HG02970 (cell line): ENCODE data around the gene SPON1.

Experiments
- ATAC-seq: cut with Tn5 transposase; IDR thresholded peaks from one replicate; pipeline ENCODE4 v1.9.1; 2021; ENCODE audit warnings: mild to moderate bottlenecking, moderate library complexity, moderate number of reproducible peaks; ENCODE audit not compliant: unreplicated experiment, low FRiP score

SPON1 gene

DNA sequence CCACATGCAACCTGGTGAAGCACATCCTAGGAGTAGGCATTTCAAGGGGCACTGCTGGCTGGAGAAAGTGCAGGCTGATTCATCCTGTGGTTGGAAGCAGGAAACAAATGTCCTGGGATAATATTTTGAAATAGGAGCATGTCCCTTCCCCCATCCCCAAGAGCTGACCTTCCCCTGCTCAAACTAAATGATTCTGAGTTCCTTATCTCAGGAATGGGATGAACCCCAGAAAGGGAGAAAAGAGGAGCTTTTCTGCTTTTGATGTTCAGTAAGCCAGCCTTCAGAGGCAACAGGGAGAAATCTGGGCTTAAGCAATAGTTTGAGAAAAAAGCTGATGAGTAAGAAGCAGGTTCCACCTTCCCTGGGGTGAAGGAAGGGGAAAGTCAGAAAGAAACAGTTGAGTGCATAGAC, 19.5 kb upstream of the SPON1 start:
- ATAC-seq = no peak

DNA sequence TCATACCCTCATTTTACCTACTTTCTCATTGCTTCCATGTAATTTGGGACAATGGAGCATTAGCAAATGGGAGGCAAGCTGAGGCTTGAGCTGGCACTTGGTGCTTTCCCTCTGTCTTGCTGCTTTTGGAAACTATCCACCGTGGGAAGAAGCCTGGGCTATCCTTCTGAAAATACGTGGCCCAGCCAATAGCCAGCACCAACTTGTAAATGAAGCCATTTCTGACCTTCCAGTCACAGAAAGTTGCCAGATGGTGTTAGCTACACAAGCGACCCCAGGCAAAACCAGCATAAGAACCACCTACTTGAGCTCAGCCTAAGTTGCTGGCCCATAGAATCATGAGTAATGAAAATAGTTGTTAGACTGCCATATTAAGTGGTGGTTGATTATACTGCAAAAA, 18.5 kb upstream of the SPON1 start:
- no peak for ATAC-seq

DNA sequence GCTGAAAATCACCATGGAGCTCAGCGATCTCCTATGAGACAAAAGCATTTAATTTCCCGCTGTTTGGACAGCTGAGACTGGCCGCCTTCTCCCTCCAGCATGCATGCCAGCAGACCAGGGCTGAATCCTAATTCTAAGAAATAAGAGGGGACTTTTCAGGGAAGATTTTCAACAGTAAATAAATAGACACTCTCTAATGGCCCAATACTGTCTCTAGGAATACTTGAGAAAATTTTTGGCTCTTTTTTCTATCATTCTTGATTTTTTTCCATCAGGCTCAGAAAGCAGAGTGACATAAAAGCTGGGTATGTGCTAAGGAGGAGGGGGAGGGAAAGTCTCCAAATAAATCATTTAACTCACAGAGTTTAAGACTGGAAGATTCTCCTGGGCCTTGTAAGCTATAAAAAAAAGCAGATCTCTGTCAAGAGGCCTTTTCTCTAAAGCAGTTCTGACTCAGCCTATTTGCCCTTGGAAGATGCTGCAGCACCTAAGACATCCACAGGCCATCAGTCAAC, 17.6 kb upstream of the SPON1 start:
- no peak for ATAC-seq

DNA sequence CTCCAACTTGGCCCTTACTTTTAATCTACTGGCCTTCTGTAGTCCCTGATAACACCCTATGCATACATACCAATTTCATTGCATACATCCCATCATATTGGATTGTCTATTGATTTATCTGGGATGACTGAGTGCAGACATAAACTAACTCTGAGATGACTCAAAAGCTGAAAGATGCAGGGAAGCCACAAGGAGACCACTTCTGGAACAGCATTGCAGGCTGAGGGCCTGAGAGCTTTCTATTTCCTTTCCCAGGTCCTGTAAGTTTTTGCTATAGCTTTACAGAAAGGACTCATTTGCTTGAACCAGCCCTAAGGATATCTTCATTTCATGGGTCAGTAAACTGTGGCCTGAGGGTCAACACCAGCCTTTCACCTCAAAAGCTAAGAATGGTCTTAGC, 15.1 kb upstream of the SPON1 start:
- ATAC-seq = no peak

DNA sequence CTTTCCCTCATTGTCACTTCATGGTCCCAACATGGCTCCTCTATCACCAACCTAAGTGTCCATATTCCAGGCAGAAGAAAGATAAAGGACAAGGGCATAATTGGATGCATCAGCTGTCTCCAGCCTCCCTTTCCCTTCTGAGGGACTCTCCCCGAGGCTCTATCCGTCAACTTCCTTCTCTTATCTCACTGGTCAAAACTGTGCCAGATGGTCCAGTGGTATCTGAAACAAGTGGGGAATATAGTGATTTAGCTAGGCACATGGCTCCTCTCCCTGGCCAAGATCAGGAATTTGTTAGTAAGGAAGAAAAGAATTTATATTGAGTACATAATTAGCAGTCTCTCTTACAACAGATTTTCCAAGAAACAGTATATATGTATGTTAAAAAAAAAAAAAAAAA, 12.6 kb upstream of the SPON1 start:
- ATAC-seq = no peak

DNA sequence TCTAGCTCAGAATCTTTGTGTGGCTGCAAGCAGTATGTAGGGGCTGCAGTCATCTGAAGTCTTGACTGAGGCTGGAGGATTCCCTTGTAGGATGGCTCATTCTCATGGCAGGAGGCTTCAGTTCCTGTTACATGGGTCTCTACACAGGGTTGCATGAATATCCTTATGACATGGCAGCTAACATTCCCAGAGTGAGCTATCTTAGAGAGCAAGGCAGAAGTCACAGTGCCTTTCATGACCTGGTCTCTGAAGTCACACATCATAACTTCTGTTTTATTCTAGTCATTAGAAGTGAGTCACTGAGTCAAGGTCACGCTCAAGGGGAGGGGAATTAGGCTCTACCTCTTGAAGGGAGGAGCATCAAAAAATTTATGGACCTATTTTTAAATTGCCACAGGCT, 10.3 kb upstream of the SPON1 start:
- ATAC-seq = no peak

DNA sequence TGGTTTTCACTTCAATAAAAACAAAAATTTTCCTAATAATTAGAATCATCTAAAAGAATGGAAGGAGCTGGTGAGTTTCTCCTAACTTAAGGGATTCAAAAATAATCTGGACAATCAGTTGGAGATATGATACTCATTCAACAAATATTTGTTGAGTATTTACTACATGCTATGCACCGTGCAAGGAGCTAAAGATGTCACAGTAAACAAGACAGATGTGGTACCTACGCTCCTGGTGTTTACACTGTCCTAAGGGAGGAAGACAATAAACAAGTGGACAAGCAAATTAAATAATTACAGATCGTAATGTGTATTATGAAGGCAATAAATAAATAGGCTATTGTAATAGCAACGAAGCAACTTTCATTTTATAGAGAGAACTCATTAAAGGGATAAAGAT, 9.9 kb upstream of the SPON1 start:
- no peak for ATAC-seq

DNA sequence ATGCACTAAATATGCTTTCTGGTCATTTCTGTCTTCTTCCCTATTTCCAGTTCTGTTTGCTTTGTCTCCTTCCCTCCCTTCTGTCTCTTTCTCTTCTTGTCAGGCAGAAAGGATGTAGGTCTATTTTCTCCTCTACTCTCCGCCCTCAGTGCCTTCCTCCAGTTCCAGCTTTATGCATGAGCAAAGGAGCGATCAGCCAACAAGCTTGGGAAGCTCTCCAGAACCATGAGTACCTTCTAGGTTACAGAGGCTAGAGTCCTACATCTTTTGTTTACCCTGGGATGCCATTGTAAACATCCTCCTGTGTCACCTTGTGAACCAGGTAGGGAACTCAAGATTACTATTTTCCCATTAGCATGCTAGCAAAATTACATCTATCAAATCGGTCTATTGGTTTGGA, 7.9 kb upstream of the SPON1 start:
- ATAC-seq = no peak

DNA sequence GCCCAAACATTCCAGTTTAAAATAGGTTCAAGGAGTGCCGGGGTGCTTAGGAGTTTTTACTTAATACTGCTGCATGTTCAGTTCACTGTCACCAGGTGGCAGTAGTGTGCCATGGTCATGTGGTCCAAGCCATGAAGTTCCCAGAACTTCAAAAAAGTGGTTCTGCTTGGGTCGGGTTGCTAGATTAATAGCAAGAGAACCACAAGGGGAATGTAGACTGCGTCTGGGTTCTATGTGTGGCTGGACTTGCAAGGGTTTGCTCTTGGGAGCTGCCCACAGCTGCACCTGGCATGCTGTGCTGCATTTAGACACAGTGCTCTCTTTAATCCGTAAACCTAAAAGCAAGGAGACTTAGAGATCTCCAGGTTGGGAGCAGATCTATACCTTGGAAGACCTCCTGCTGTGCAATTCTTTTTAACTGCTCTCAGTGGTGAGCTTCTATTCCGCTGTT, 6.5 kb upstream of the SPON1 start:
- peak; percentile 62 for ATAC-seq

DNA sequence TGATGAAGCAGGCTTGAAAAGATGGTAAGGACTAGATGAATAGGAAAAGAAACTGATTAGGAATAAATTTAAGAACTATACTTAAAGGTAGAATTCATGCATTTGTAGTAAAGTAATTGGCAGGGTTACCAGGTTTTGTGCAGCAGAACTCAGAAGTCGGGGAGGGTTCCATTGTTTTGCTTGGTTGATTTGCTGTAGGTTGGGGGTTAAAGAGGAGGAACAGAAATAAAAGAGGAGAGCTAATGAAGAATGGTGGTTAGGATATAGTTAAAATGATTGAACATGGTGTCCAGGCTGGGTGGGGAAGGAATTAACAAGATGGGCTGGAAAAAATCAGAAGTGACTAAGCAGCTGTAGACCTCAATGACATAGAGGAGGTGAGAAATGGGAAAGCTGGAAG, 5.5 kb upstream of the SPON1 start:
- no peak for ATAC-seq

DNA sequence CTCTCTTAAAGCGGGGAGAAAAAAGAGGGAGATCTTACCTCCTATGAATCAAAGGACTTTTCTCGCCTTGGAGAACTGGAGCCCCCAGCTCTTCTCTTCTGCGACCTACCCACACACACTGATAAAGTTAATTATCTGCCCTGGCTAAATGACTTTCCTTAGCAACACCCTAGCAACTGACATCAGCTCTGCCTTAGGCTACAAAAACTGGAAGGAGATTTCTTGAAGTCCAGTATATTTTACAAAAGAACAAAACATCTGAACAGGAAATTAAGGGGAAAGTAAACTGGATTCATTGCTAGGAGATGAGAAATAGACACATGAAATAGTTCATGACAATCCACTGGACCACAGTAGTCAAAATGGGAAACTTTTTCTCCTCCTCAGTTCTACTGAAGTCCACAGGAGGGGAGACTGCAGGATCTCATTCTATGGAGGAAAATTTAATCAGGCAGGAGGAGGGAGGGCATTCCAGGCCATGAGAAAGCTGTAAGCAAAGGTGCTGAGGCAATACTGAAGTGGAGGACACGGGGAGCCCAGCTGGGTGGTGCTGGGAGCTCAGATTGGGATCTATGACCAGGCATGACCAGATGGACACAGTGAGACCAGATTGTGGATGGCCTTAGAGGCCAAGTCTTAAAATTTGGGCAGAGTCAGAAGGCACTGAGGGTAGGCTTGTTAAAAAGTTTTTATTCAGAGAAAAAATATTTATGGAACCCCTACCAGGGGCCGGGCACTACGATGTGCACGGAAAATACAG, 3.7 kb upstream of the SPON1 start:
- no peak for ATAC-seq

DNA sequence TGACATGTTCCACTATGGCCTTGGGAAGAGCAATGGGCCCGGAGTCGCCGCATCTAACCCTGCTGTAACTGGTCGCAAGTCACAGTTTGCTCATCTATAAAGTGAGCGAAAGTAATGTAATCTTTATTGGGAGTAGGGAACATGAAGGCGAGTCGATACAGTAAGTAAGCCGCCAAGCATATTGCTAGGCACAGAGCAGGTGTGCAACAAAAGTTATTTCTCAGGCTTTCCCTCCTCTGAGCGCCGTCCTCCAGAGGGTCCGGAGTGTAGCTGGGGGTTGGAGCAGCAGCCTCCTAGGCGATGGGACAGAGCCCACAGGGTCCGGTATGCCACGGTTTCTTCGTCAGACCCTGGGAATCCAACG, 343 bp upstream of the SPON1 start:
- no peak for ATAC-seq

DNA sequence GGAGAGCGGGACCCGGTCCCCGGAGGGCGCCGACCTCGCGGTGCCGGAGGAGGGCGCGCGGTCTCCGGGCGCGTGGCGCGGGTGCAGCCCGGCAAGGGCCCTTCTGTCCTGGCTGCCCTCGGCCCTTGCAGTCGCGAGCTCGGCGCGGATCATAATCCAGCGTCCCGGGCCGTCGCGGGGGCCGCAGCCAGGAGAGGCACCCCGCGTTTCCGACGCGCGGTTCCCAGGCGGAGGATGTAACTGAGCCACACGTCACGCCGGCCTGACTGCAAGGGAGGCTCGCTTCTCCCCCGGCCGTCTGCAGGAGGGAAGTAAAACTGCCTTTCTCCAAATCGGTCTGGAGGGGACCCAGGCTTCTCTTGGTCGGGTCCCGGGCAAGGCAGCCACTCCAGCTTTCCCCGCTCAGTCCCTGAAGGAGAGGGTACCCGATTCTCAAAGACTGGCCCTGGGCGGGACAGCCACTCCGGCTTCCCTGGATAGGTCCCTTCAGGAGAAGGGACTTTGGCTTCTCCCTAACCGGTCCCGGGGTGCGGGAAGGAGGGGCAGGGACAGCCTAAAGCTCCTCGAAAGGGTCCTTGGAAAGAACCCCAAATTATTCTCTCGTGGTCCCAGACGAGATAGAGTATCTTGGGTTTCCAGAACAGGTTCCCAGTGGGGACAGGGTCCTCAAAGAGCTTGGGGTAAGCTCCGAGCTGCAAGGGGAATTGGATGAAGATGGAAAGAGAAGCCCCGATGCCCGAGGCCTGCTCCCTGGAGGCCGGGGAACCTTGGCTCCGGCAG, 836 bp downstream of the SPON1 start:
- ATAC-seq = no peak

DNA sequence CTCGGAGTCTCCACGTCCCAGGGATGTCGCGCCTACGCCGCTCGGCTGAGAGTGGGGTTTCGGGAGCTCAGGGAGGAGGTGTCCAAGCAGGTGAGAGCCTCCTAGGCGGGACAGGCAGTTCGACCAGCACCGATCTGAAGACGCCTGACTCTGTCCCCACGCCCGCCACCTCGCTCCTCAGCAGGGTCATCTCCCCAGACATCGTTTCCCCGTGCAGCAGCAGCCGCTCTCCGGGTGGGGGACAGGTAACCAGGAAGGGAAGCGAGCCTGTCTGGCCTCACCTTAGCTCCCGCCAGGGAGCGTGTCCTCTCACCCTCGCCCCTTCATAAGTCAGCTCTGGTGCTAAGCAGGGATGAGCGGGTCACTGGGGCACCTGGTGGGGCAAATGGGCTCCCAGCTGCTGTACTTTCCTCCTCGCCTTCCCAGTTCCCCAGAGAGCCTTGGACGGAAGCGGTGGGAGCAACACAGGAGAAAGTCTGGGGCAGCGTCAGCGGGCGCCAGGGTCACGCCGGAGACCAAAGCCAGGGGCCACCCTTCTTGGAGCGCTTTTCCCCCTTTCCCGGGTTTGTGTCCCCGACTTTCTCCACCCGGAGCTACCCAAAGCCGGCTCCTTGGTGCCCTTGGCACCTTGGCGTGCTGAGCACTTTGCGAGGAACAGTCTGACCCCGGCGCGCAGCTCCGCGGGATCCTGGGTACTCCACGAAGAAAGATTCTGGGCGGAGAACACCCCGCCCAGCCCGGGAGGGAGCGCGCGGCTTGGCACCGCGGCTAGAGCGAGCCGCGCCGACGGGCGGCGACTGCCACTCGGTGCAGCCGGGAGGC, 1.6 kb downstream of the SPON1 start:
- no peak for ATAC-seq

DNA sequence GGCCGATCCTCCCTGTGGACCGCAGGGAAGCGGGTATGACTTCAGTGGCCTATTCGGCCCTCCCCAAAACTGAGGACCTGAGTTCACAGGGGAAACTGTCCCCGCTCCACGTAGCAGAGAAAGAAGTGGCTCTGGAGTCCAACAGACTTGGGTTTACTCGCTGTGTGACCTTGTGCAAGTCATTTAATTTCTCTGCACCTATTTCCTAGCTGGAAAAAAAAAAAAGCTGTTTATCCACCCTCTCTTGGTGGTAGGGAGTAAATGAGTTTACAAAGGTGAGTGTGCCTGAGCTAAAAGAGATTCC, 2.2 kb downstream of the SPON1 start:
- ATAC-seq = no peak

DNA sequence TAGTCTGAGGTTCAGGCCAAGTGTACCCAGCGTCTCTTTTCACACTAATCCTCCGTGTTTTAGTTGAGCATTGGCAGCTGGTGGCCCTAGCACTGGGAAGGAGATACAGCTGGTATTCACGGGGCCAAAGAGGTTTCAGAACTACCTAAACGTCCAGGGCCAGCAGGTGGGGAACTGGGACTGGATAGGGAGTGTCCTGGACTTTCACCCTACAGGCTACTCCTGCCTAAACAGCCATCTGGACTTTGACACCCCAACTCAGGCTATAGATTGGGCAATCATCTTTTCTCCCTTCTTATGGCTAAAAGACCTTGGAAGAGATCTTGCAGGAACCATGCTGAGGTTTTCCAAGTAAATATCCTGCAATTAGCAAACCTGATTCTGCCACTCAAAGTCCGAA, 2.8 kb downstream of the SPON1 start:
- no peak for ATAC-seq

DNA sequence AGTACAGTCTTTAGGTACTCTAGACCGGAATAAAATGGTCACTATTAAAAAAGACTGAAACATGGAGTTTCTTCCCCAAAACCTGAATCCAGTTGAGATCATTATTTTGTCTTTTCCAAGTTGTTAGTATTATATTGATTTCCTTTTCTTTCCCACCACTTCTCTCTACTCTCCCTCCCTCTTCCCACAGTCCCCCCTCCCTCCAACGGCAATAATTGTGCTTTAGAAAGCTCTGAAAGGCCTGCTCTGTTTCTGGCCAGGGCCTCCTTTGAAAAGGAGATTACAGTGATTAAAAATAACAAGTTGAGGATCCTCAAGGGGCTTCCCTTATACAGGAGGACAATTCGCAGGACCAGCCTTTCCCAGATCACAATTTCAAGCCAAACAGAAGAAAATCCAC, 3.5 kb downstream of the SPON1 start:
- no peak for ATAC-seq

DNA sequence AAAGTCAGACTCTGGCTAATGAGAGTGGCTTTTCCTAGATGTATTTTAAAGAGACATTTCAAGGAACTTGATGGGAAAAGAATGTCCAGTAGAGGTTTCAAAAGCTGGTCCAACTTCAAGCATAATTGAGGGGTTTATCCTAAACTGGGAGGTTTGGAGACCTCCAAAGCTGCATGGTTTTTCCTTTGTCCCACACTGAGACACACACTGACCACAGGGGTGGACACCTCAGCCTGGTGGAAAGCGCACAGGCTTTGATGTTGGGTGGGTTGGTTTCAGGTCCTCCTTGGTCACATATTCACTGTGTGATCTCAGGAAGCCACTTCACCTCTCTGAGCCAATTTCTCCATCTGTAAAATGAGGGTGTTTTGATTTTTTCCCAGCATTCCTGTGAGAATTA, 4.0 kb downstream of the SPON1 start:
- no peak for ATAC-seq

DNA sequence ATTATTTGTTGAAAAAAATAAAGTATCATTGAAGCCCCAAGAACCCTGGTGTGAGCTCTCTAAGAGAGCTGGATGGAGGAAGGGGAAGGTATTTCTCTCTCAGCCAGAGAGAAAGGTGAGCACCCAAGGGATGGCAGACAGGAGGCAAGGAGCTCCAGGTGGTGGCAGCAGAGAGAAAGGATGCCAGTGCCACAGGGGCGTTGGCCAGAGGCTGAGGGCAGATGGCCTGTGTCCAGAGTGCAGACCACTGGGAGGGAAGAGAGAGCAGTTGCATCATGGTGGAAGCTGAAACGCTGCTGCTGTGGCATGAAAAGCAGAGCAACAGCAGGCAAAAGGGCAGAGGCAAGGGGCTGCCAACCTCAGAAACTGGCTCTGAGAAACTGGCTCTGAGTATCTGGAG, 8.5 kb downstream of the SPON1 start:
- no peak for ATAC-seq

DNA sequence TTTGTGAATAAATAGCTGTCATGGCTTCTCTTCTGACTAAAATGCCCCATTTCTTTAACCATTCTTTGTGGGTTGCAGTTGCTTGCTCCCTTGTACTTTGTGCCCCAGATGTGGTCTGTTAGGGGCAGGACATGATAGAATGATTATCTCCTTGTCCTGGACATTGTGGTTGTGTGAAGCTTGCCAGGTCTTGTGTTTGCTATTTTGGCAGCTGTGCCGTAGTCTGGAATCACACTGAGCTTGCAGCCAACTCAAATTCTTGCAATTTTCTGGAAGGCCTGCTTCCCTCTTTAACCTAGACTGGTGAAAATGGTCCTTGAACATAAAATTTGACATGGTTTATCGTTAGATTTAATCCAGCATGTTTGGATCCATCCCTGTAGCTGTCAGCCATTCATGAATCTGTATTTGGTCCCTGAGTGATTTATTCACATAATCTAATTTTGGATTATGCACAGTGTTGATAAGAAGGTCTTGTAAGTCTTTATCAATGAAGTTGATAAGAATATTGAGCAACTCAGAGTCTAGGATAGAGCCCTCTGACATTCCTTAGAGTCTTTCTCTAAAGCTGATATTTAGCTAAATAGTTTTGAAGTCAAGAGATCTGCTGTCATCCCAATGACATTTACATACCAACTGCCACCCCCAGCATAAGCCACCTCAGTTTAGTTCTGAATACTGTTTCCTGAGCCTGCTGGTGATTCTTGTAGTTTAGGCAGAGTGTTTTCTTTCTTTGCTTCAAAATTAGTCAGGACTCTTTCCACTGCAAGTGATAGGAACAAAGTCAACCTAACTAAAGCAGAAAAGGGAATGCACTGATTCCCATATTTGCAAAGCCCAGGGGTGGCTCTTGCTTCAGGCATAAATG, 9.8 kb downstream of the SPON1 start:
- ATAC-seq = no peak
